Rectal smooth muscle tissue (tissue), 1 donor: ENCODE results near the gene LRRC55.
A peak's percentile ranks its signal among the peaks of the same experiment; 100 is the strongest.

Source experiments
- H3K27ac ChIP-seq: one replicate; pipeline ENCODE4 v1.7.0; 2013; ENCODE audit warnings: low read depth, low read length, inconsistent platforms
- H3K27me3 ChIP-seq: one replicate; pipeline ENCODE4 v1.7.0; 2013; ENCODE audit warnings: low read length; ENCODE audit not compliant: control insufficient read depth, insufficient read depth
- H3K36me3 ChIP-seq: one replicate; pipeline ENCODE4 v1.7.0; 2013; ENCODE audit warnings: low read length; ENCODE audit not compliant: control insufficient read depth, insufficient read depth
- H3K4me1 ChIP-seq: one replicate; pipeline ENCODE4 v1.7.0; 2013; ENCODE audit warnings: low read length; ENCODE audit not compliant: control insufficient read depth, insufficient read depth
- H3K4me3 ChIP-seq: one replicate; pipeline ENCODE4 v1.7.0; 2013; ENCODE audit warnings: low read length
- H3K9ac ChIP-seq: one replicate; pipeline ENCODE4 v1.7.0; 2013; ENCODE audit warnings: low read length

The LRRC55 gene

DNA sequence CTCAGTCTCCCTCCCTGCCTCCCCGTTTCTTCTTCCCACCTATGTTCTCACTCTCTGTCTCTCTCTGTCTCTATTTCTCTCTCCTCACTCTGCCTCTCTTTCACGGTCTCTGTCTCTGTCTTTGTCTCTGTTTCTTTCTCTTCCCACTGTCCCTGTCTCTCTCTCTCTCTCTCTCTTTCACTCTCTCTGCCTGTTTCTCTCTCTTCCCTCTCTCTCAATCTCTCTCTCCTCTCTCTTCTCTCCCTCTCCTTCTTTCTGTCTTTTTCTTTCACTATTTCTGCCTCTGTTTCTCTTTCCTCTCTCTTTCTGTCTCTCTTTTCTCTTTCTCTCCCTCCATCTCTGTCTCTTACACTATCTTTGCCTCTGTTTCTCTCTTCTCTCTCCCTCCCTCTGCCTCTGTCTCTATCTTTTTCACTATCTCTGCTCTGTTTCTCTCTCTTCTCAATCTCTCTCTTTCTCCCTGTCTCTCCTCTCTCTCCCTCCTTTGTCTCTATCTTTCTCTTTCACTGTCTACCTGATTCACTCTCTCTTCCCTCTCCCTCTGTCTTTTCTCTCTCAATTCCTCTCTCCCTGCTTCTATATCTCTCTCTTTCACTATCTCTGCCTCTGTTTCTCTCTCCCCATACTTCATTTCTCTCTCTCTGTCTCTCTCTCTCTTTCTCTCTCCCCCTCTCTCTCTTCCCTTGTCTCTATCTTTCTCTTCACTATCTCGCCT lies 49.9 kb downstream of the LRRC55 start:
- no peak overlapping the region for H3K4me3 ChIP-seq
- no peak overlapping the region for H3K9ac ChIP-seq
- no peaks in the 10 kb centered on the region for H3K36me3 ChIP-seq
- no peak overlapping the region for H3K27ac ChIP-seq
- H3K4me1 ChIP-seq: no peaks in the 10 kb centered on the region
- peaks cover under 1% of the 10 kb centered on the region for H3K27me3 ChIP-seq

DNA sequence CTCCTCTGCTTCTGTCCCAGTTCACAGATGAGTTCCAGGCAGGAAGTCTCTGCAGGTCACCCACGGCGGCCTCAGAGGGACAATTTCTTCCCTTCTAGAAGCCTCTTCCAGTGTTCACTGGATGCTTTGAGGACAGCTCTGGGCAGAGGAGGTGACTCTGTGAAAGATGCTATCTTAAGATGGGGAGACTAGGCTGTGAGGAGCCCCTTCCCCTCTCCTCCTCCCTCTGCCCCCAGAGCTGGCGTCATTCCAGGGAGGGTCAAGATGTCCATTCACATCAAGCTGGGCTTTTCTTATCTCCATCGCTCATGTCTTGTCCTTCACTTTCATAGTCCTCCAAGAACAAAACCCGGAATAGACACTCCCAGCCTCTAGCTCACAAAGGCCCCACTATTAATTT lies 51.9 kb downstream of the LRRC55 start:
- Histone ChIP-seq H3K36me3 (no peaks in the 10 kb centered on the region), H3K4me3 (no peak overlapping the region), H3K27ac (no peak overlapping the region), H3K9ac (no peak overlapping the region), H3K27me3 (peaks cover 2% of the 10 kb centered on the region), H3K4me1 (no peaks in the 10 kb centered on the region)

DNA sequence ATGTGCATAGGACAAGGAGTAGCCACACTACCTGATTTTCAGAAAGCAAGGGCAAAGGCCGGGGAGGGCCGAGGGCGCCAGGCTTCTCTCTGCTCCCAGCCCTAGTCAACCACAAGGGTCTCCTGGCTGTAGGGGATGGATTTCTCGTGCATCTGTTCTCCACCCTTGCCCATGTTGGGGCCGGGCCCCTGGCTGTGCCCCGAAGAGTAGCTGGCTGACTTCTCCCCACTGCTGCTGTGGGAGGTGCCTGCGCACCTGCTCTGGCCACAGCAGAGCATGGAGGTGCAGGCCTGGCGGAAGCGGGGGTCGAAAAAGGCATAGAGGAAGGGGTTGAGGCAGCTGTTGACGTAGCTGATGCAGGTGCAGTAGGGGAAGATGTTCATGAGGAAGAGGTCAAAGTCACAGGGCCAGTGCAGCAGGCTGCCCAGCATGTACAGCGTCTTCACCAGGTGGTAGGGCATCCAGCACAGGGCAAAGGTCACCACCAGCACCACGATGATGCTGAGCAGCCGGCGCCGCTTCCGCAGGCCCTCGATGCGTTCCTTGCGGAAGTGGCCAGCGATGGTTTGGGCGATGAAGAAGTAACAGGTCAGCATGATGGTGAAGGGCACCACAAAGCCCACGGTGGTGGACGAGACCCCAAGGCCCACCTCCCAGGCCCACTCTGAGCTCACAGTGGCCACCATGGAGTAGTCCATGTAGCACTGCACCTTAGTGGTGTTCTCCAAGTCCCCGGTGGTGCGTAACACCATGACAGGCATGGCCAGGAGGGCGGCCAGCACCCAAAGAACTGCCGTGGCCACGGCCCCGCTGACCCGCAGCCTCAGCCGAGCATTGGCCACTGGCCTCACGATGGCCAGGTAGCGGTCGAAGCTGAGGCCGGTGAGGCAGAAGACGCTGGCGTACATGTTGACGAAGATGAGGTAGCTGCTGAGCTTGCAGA lies 54.3 kb downstream of the LRRC55 start:
- H3K4me3 ChIP-seq: peak overlapping the region; percentile 35
- peaks cover 2% of the 10 kb centered on the region for H3K27me3 ChIP-seq
- no peaks in the 10 kb centered on the region for H3K36me3 ChIP-seq
- H3K27ac ChIP-seq: no peak overlapping the region
- H3K9ac ChIP-seq: no peak overlapping the region
- no peaks in the 10 kb centered on the region for H3K4me1 ChIP-seq

DNA sequence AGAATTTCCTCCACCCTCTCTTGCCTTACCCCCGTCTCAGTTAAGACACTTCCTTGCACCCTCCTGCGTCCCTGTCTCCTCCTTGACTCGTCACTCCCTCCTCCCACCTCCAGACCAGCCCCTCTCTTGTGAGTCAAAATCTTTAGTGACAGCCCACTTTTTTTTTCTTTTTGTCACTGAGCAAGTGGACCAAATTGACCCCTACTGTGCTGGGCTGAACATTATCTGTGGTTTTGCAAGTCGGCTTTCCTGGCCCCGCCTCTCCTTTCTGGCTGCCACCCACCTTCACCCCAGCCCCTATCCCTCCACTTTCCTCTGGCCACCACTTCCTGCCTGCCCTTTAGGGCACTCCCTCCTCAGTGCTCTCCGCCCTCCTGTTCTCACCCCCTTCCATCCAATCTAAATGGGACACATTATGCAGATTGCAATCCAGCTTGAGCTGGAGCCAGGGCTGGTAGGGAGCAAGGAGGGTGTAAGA lies 55.5 kb downstream of the LRRC55 start, which contains the start of gene APLNR:
TSS of gene APLNR (minus strand) at position 47 of the 478 bp plus-strand sequence. CDS start 246 bp downstream, outside the sequence.
- Histone ChIP-seq H3K27me3 (peaks cover 2% of the 10 kb centered on the region), H3K4me3 (peak within 1 kb of the TSS; percentile 35), H3K4me1 (no peaks in the 10 kb centered on the region), H3K9ac (no peak within 1 kb of the TSS), H3K27ac (no peak within 1 kb of the TSS), H3K36me3 (no peaks in the 10 kb centered on the region)

DNA sequence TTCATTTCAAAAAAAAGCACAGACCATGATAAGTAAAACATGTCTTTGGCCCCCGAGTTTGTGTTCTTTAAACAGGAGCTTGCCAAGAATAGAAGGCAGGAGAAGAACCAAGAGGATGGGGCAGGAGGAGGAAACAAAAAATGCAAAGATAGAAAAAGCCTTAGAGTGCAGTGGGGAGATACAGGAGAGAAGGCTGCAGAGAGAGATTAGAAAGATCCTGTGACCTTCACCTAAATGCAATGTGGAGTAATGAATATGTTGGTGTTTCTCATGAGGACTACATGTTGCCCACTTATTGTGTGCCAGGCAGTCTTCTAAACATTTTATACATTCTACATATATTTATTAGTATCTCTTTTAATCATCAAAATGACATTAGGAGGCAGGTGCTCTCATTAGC lies 57.6 kb downstream of the LRRC55 start:
- Histone ChIP-seq H3K27ac (no peak overlapping the region), H3K36me3 (no peaks in the 10 kb centered on the region), H3K9ac (no peak overlapping the region), H3K27me3 (peaks cover 2% of the 10 kb centered on the region), H3K4me3 (no peak overlapping the region), H3K4me1 (no peaks in the 10 kb centered on the region)

DNA sequence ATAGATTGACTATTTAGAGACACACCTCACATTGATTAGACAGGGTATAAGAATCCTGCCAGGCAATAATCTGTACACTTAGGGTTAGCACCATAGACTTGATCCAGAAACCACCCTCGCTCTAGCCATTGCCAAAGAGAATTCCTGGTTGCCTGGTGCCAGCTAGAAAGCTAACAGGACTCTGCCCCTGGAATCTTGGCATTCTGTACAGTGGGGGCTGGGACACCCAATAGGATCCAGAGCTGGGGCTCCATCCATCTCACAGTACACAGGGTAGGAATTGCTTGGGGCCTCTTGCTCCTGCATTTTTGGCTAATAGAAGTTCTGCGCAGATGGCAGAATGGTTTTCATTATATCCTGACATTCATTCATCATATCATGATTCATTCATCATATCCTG lies 58.3 kb downstream of the LRRC55 start:
- Histone ChIP-seq H3K27ac (no peak overlapping the region), H3K36me3 (no peaks in the 10 kb centered on the region), H3K4me1 (no peaks in the 10 kb centered on the region), H3K9ac (no peak overlapping the region), H3K27me3 (peaks cover 2% of the 10 kb centered on the region), H3K4me3 (no peak overlapping the region)

DNA sequence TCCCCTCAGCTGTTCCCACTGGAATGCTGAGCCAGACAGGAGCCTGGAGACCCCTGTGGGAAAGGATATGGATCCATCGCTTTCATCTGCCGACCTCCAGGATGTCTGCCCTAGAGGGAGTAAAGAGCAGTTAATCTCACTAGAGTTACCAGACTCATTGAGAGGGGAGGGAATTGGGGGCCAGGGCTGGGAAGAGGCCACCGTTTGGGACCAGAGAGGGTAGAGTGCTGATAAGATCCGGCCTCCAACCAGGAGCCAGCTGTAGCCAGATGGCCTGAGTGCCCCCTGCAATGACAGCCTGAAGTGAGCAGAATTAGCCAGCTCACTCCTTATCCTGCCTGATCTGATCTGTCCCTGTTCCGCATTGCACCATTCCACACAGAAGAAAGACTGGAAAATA lies 59.0 kb downstream of the LRRC55 start:
- H3K4me1 ChIP-seq: no peaks in the 10 kb centered on the region
- H3K27ac ChIP-seq: no peak overlapping the region
- H3K4me3 ChIP-seq: no peak overlapping the region

More for the DNA sequence above, 59.0 kb downstream of the LRRC55 start:
- no peaks in the 10 kb centered on the region for H3K36me3 ChIP-seq
- no peak overlapping the region for H3K9ac ChIP-seq
- H3K27me3 ChIP-seq: peaks cover 2% of the 10 kb centered on the region
